ENCODE measurements around the gene AQR.

DNA sequence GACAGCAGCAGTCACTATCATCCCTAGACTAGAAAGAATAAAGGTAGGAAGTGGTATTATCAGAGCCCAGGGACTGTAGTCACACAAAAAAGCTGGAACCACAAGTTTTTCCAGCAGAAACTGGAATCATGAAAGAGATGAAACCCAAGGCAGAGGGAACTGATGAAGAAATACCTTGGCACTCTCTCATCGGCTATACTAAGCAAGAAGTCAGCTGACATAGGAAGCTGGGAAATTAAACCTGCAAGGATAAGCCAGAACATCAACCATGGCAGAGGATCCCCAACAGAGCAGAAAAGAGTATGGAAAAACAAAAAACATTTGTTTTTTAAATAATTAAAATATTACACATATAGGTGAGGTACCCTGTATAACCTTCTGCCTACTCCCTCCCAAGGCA is 86.5 kb downstream of the AQR start:
- TF ChIP-seq, protein P1, sequence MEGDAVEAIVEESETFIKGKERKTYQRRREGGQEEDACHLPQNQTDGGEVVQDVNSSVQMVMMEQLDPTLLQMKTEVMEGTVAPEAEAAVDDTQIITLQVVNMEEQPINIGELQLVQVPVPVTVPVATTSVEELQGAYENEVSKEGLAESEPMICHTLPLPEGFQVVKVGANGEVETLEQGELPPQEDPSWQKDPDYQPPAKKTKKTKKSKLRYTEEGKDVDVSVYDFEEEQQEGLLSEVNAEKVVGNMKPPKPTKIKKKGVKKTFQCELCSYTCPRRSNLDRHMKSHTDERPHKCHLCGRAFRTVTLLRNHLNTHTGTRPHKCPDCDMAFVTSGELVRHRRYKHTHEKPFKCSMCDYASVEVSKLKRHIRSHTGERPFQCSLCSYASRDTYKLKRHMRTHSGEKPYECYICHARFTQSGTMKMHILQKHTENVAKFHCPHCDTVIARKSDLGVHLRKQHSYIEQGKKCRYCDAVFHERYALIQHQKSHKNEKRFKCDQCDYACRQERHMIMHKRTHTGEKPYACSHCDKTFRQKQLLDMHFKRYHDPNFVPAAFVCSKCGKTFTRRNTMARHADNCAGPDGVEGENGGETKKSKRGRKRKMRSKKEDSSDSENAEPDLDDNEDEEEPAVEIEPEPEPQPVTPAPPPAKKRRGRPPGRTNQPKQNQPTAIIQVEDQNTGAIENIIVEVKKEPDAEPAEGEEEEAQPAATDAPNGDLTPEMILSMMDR (IDR thresholded peaks at IDR 0.05; ENCODE audit: insufficient read depth, low read length), result no peak
- no peak for TF ChIP-seq POLR2AphosphoS5 (IDR thresholded peaks at IDR 0.05; ENCODE audit: low read depth)

Data from HL-60 (cell line).